ENCODE measurements around the gene SNAI3. TPM values are rescaled to one million over a fixed set of nuclear protein-coding genes. Genes with fewer than 3 reads are reported as not detected.
A peak's percentile ranks its signal among the peaks of the same experiment; 100 is the strongest.

The SNAI3 gene
- total and polyA plus RNA-seq, 2 experiments from 2014 or later: 2.9 to 3.7 TPM

GRCh38 chr16:88688013-88688778, 1.9 kb upstream of the SNAI3 start:
- DNase-seq (ENCODE audit: low read depth in 1 of 2, low spot score in 1 of 2): peak in 1 of 2 donors; percentile 11
- H3K36me3 ChIP-seq: no peaks in the 10 kb centered on the region
- peaks cover 18% of the 10 kb centered on the region for H3K4me1 ChIP-seq (ENCODE audit: low read depth)
- TF ChIP-seq CTCF (IDR thresholded peaks at IDR 0.05; ENCODE audit: low read depth, low read length): no peak
- no peak overlapping the region for H3K4me3 ChIP-seq
- H3K27ac ChIP-seq: no peak overlapping the region
- H3K9me3 ChIP-seq (ENCODE audit: low read depth): no peaks in the 10 kb centered on the region
- H3K27me3 ChIP-seq: peaks cover 10% of the 10 kb centered on the region

GRCh38 chr16:88687676-88688012, 1.3 kb upstream of the SNAI3 start:
- no peak for DNase-seq (ENCODE audit: low read depth in 1 of 2, low spot score in 1 of 2)
- Histone ChIP-seq H3K9me3 (ENCODE audit: low read depth) (no peaks in the 10 kb centered on the region), H3K36me3 (no peaks in the 10 kb centered on the region), H3K4me1 (ENCODE audit: low read depth) (peaks cover 13% of the 10 kb centered on the region), H3K27ac (no peak overlapping the region), H3K4me3 (no peak overlapping the region), H3K27me3 (peaks cover 10% of the 10 kb centered on the region)
- TF ChIP-seq CTCF (IDR thresholded peaks at IDR 0.05; ENCODE audit: low read depth, low read length): no peak

- Histone ChIP-seq H3K36me3 (no peaks in the 10 kb centered on the region), H3K4me3 (no peak overlapping the region), H3K4me1 (ENCODE audit: low read depth) (peaks cover 13% of the 10 kb centered on the region), H3K27me3 (peaks cover 10% of the 10 kb centered on the region), H3K9me3 (ENCODE audit: low read depth) (no peaks in the 10 kb centered on the region), H3K27ac (peak overlapping the region; percentile 6)
- no peak for TF ChIP-seq CTCF (IDR thresholded peaks at IDR 0.05; ENCODE audit: low read depth, low read length)
- no peak for DNase-seq (ENCODE audit: low read depth in 1 of 2, low spot score in 1 of 2)
Observed at GRCh38 chr16:88687254-88687576, 908 bp upstream of the SNAI3 start.

- no peak for DNase-seq (ENCODE audit: low read depth in 1 of 2, low spot score in 1 of 2)
- peaks cover 13% of the 10 kb centered on the region for H3K4me1 ChIP-seq (ENCODE audit: low read depth)
- no peak for TF ChIP-seq CTCF (IDR thresholded peaks at IDR 0.05; ENCODE audit: low read depth, low read length)
- H3K27ac ChIP-seq: no peak overlapping the region
- H3K4me3 ChIP-seq: peak overlapping the region; percentile 34
- peaks cover 10% of the 10 kb centered on the region for H3K27me3 ChIP-seq
- H3K9me3 ChIP-seq (ENCODE audit: low read depth): no peaks in the 10 kb centered on the region
- H3K36me3 ChIP-seq: no peaks in the 10 kb centered on the region
Observed at GRCh38 chr16:88686062-88686438, 257 bp downstream of the SNAI3 start.

GRCh38 chr16:88685156-88686061, 898 bp downstream of the SNAI3 start:
- Histone ChIP-seq H3K27me3 (peaks cover 10% of the 10 kb centered on the region), H3K4me3 (peak overlapping the region; percentile 34), H3K27ac (no peak overlapping the region), H3K36me3 (no peaks in the 10 kb centered on the region), H3K4me1 (ENCODE audit: low read depth) (peaks cover 13% of the 10 kb centered on the region), H3K9me3 (ENCODE audit: low read depth) (no peaks in the 10 kb centered on the region)
- peak; percentile 88 for TF ChIP-seq CTCF (IDR thresholded peaks at IDR 0.05; ENCODE audit: low read depth, low read length)
- DNase-seq (ENCODE audit: low read depth in 1 of 2, low spot score in 1 of 2): peak in 1 of 2 donors; percentile 58

All from cardiac muscle cell (in vitro differentiated cells and primary cell).